22Rv1 (cell line): ENCODE measurements around the gene TGFBR3.

ENCODE experiments used
- H3K27ac ChIP-seq: fragments of 450-650 bp; 2 replicates; pipeline ENCODE4 v1.5.1; 2017
- ZFX ChIP-seq: fragments of 450-650 bp; IDR thresholded peaks from 2 replicates; pipeline ENCODE4 v1.6.1; 2017; ENCODE audit warnings: antibody characterized with exemption, borderline replicate concordance
- TF ChIP-seq, protein P1 (sequence below): fragments of 450-650 bp; IDR thresholded peaks from 2 replicates; pipeline ENCODE4 v1.5.1; 2017; ENCODE audit warnings: mild to moderate bottlenecking

Gene TGFBR3

DNA sequence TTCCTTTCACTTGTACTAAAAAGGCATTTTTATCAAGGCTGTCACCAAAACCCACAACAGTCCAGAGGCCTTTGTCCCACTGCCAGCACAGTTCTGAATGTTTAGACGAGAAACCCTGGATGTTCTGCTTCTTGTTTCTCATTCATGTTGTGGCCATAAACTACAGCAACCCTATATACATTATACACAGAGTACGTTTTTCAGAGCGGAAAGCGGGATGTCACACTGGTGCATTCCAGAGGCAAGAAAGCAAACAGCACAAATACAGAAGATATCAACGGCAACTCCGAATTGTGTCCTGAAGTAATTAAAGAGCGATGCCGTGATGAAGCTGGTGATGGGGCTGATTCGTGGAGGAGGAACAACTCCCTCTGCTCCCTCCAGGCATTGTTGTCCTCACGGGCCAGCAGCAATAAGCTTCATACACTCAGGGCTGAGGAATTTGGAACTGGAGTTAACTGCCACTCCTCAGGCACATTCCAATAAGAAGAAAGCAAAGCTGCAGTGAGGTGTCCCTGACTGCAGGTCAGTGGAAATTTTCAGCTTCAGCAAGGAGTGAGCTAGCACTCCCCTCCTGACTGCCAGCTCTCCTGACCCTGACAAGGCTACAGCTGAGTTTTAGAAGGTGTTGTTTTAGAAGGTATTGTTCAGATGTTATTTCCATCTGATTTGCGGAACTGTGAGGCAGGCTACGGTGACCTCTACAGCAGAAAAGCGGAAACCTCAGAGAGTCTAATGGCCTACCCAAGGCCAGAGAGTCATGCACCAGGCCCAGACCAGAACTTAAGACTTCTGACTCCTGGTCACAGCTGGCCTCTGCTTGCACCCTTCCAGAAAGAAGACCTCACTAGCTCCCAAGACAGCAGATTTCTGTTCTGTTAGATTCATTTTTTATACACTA, 149.0 kb downstream of the TGFBR3 start:
- H3K27ac ChIP-seq, result no peak overlapping the region
- no peak for TF ChIP-seq ZFX
- TF ChIP-seq, protein P1, sequence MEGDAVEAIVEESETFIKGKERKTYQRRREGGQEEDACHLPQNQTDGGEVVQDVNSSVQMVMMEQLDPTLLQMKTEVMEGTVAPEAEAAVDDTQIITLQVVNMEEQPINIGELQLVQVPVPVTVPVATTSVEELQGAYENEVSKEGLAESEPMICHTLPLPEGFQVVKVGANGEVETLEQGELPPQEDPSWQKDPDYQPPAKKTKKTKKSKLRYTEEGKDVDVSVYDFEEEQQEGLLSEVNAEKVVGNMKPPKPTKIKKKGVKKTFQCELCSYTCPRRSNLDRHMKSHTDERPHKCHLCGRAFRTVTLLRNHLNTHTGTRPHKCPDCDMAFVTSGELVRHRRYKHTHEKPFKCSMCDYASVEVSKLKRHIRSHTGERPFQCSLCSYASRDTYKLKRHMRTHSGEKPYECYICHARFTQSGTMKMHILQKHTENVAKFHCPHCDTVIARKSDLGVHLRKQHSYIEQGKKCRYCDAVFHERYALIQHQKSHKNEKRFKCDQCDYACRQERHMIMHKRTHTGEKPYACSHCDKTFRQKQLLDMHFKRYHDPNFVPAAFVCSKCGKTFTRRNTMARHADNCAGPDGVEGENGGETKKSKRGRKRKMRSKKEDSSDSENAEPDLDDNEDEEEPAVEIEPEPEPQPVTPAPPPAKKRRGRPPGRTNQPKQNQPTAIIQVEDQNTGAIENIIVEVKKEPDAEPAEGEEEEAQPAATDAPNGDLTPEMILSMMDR, result no peak

- no peak for TF ChIP-seq ZFX
- TF ChIP-seq, protein P1, result no peak
- H3K27ac ChIP-seq, result no peak overlapping the region
Measured at GRCh38 chr1:91736146-91736714, 149.7 kb downstream of the TGFBR3 start.

DNA sequence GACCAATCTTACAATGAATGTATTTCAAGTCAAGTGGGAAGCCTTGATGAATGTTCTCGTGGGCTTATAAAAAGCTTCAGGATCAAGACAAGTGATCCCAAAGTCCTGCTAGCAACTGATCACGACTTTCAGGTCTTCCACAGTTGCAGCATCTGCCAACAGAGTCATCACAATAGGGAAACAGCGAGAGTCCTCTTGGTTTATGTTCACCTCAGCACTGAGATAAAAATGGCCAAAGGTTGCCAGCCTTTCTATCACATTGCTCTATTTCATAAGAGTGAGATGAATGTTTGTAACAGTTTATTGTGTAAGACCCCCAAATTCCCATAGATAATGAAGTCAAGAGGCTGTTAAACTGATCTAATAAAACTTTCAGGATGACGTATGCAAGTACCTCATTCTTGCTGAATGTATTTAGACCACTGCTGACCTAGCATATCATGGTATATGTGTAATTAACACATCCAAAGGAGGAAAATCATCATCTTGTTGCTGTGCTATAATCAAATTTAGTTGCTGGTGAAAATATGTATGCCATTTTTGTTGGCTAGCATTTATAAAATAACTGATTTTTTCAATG, 150.6 kb downstream of the TGFBR3 start:
- TF ChIP-seq ZFX, result no peak
- TF ChIP-seq, protein P1, result no peak
- no peak overlapping the region for H3K27ac ChIP-seq

GRCh38 chr1:91734761-91735160, 151.2 kb downstream of the TGFBR3 start:
- H3K27ac ChIP-seq, result no peak overlapping the region
- TF ChIP-seq, protein P1, result no peak
- no peak for TF ChIP-seq ZFX

DNA sequence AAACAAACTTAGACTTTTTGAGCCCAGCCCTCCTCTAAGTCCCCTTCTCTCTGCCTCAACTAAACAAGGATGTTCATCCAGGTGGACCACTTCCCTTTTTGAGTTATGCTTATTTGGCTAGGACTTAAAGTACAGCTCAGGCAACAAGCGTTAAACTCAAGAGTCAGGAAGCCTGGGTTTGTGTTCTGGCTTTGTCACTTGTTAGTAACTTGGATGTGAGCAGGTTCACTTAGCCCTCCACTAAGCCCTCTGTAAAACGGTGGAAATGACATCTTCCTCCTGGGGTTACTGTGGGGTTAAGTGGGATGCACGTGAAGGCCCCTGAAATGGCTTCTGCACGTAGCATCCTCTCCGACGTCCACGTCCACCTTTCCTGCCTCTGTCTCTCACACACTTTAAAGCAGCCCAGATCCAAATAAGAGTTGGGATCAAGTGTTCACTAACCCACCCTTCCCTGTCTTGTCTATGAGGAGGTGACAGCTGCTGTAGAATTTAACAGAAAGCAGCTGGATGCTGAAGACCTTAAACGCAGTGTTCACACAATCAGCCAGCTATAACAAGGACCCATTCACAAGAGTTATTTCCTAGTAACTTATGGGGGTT, 152.7 kb downstream of the TGFBR3 start:
- TF ChIP-seq, protein P1, result no peak
- H3K27ac ChIP-seq, result no peak overlapping the region

GRCh38 chr1:91732291-91733107, 153.5 kb downstream of the TGFBR3 start:
- no peak overlapping the region for H3K27ac ChIP-seq
- TF ChIP-seq, protein P1, result no peak
- TF ChIP-seq ZFX, result no peak
